H1 (cell line): Measurements from ENCODE around the gene DENND2D. TPM values are rescaled to one million over a fixed set of nuclear protein-coding genes. Genes with fewer than 3 reads are reported as not detected.

ENCODE experiments used
- CTCF ChIA-PET: fragments of 300-600 bp; sonication (Branson Sonifier 250); formaldehyde crosslinking; loops from one replicate; lab custom pipeline; 2021; ENCODE audit not compliant: partially characterized antibody; lab: Charles Lee
- POLR2A ChIA-PET: fragments of 300-600 bp; sonication (Branson Sonifier 250); formaldehyde crosslinking; loops from one replicate; lab custom pipeline; 2021; ENCODE audit warnings: inconsistent platforms; ENCODE audit not compliant: partially characterized antibody; lab: Charles Lee
- DNase-seq, 2 experiments: peaks; one replicate each; pipeline versions ENCODE4 v3.0.0 to v3.0.0-alpha.2; 2010 to 2022; ENCODE audit warnings: low spot score in 2 of 2, low read depth in 1 of 2, mixed read lengths in 1 of 2
- FAIRE-seq: peaks from 2 replicates; lab custom pipeline; 2011; peaks lifted over from hg19 to GRCh38; lab: Jason Lieb, UNC
- H2AFZ ChIP-seq: 2 replicates; pipeline ENCODE4 v1.8.1; 2012; ENCODE audit warnings: low read length, inconsistent platforms
- H2AK5ac ChIP-seq: 2 replicates; pipeline ENCODE4 v1.6.1; 2013; ENCODE audit warnings: low read depth, low read length
- H2BK120ac ChIP-seq: replicated peaks from 2 replicates; pipeline ENCODE3; 2013; ENCODE audit warnings: low read depth, low read length, inconsistent platforms
- H2BK12ac ChIP-seq: 2 replicates; pipeline ENCODE4 v1.6.1; 2013; ENCODE audit warnings: low read depth, low read length
- H2BK15ac ChIP-seq: 2 replicates; pipeline ENCODE4 v1.6.1; 2013; ENCODE audit warnings: low read length
- H2BK20ac ChIP-seq: 2 replicates; pipeline ENCODE4 v1.6.1; 2013; ENCODE audit warnings: low read length
- H2BK5ac ChIP-seq: 2 replicates; pipeline ENCODE4 v1.6.1; 2013; ENCODE audit warnings: low read depth, low read length
- H3K14ac ChIP-seq: 2 replicates; pipeline ENCODE4 v1.6.1; 2013; ENCODE audit warnings: inconsistent platforms; ENCODE audit not compliant: insufficient read length
- H3K18ac ChIP-seq: 2 replicates; pipeline ENCODE4 v1.6.1; 2013; ENCODE audit warnings: low read length; ENCODE audit errors: extremely low read depth
- H3K23ac ChIP-seq: 2 replicates; pipeline ENCODE4 v1.6.1; 2013; ENCODE audit warnings: inconsistent platforms; ENCODE audit not compliant: insufficient read length
- H3K23me2 ChIP-seq: 2 replicates; pipeline ENCODE4 v1.6.1; 2013; ENCODE audit warnings: low read depth, low read length
- H3K27ac ChIP-seq: 2 replicates; pipeline ENCODE4 v1.6.1; 2011; ENCODE audit warnings: low read depth, low read length, inconsistent platforms
- H3K27me3 ChIP-seq, 4 experiments: replicated peaks in 1 of 4; 1 replicate in 1 of 4; 2 replicates in 3 of 4; pipeline versions ENCODE4 v1.6.1 to v1.8.1; 2011 to 2013; ENCODE audit warnings: low read length in 3 of 4, mild to moderate bottlenecking in 3 of 4, inconsistent platforms in 2 of 4, mixed read lengths in 2 of 4, moderate library complexity in 1 of 4; ENCODE audit not compliant: control insufficient read depth in 3 of 4, insufficient read depth in 3 of 4; ENCODE audit errors: extremely low read depth in 1 of 4
- H3K36me3 ChIP-seq, 4 experiments: 2 replicates each; pipeline versions ENCODE4 v1.6.1 to v1.8.1; 2011 to 2013; ENCODE audit warnings: mild to moderate bottlenecking in 4 of 4, low read length in 3 of 4, moderate library complexity in 2 of 4, control low read depth in 1 of 4, inconsistent platforms in 1 of 4; ENCODE audit not compliant: insufficient read depth in 4 of 4, control insufficient read depth in 2 of 4
- H3K4ac ChIP-seq: replicated peaks from 2 replicates; pipeline ENCODE3; 2013; ENCODE audit warnings: low read length, low read depth, mixed read lengths, inconsistent platforms; ENCODE audit not compliant: insufficient read length
- H3K4me1 ChIP-seq, 4 experiments: replicated peaks in 1 of 4; 1 replicate in 1 of 4; 2 replicates in 3 of 4; pipeline versions ENCODE4 v1.6.1 to v1.8.1; 2011 to 2013; ENCODE audit warnings: low read length in 3 of 4, inconsistent platforms in 2 of 4, mixed read lengths in 1 of 4; ENCODE audit not compliant: insufficient read depth in 4 of 4, control insufficient read depth in 3 of 4
- H3K4me2 ChIP-seq, 2 experiments: 2 replicates each; pipeline versions ENCODE4 v1.6.1 to v1.8.1; 2011 to 2013; ENCODE audit warnings: low read depth in 2 of 2, low read length in 2 of 2, control low read depth in 1 of 2, inconsistent platforms in 1 of 2, mild to moderate bottlenecking in 1 of 2; ENCODE audit not compliant: insufficient read depth in 1 of 2
- H3K4me3 ChIP-seq, 4 experiments: fragments of 200-600, 300-600 bp in 1 of 4; sonication (generic), shearing (Covaris generic), sonication (Bioruptor Twin) in 1 of 4; 2 replicates each; pipeline versions ENCODE4 v1.5.1 to v1.8.1; 2011 to 2016; ENCODE audit warnings: low read length in 4 of 4, low read depth in 3 of 4, control low read depth in 2 of 4, inconsistent platforms in 2 of 4, mild to moderate bottlenecking in 2 of 4, mixed read lengths in 1 of 4, moderate library complexity in 1 of 4; ENCODE audit not compliant: insufficient read depth in 2 of 4; ENCODE audit errors: extremely low read depth in 1 of 4
- H3K56ac ChIP-seq: replicated peaks from 2 replicates; pipeline ENCODE3; 2013; ENCODE audit warnings: low read depth, mild to moderate bottlenecking, mixed read lengths, low read length, inconsistent platforms; ENCODE audit not compliant: insufficient read length
- H3K79me1 ChIP-seq: 2 replicates; pipeline ENCODE4 v1.6.1; 2013; ENCODE audit warnings: low read depth, low read length, control low read depth
- H3K79me2 ChIP-seq, 2 experiments: 2 replicates each; pipeline versions ENCODE4 v1.6.1 to v1.8.1; 2012 to 2013; ENCODE audit warnings: low read length in 2 of 2, mild to moderate bottlenecking in 2 of 2, inconsistent platforms in 1 of 2; ENCODE audit not compliant: insufficient read depth in 2 of 2, control insufficient read depth in 1 of 2
- H3K9ac ChIP-seq, 4 experiments: replicated peaks in 1 of 4; 1 replicate in 1 of 4; 2 replicates in 3 of 4; pipeline versions ENCODE4 v1.6.1 to v1.8.1; 2011 to 2013; ENCODE audit warnings: low read depth in 3 of 4, low read length in 3 of 4, control low read depth in 2 of 4, mild to moderate bottlenecking in 2 of 4, moderate library complexity in 2 of 4, inconsistent platforms in 1 of 4; ENCODE audit errors: extremely low read depth in 1 of 4
- H3K9me3 ChIP-seq, 2 experiments: 2 replicates each; pipeline versions ENCODE4 v1.6.1 to v1.8.1; 2012 to 2013; ENCODE audit warnings: mild to moderate bottlenecking in 2 of 2, moderate library complexity in 2 of 2, control low read depth in 1 of 2, inconsistent platforms in 1 of 2, low read depth in 1 of 2, low read length in 1 of 2, mixed read lengths in 1 of 2; ENCODE audit not compliant: insufficient read depth in 2 of 2
- H4K20me1 ChIP-seq, 2 experiments: replicated peaks in 1 of 2; 2 replicates each; pipeline versions ENCODE3 to v1.8.1; 2011 to 2013; ENCODE audit warnings: inconsistent platforms in 2 of 2, low read length in 2 of 2, mild to moderate bottlenecking in 1 of 2; ENCODE audit not compliant: insufficient read depth in 2 of 2, control insufficient read depth in 1 of 2
- H4K5ac ChIP-seq: 2 replicates; pipeline ENCODE4 v1.6.1; 2013; ENCODE audit warnings: low read length, low read depth, mixed read lengths, inconsistent platforms; ENCODE audit not compliant: insufficient read length
- H4K8ac ChIP-seq: 2 replicates; pipeline ENCODE4 v1.8.0; 2013; ENCODE audit warnings: mild to moderate bottlenecking, moderate library complexity, low read length, inconsistent platforms; ENCODE audit not compliant: insufficient read depth; ENCODE audit errors: extremely low read depth
- H4K91ac ChIP-seq: replicated peaks from 2 replicates; pipeline ENCODE3; 2013; ENCODE audit warnings: low read length, mixed read lengths, inconsistent platforms; ENCODE audit not compliant: insufficient read length
- CBX5 ChIP-seq: fragments of 300-800, 300-1000 bp; sonication (generic); IDR thresholded peaks from 2 replicates; pipeline ENCODE4 v1.7.1; 2016; ENCODE audit warnings: antibody characterized with exemption, low read length, low read depth
- CTBP2 ChIP-seq: IDR thresholded peaks from 2 replicates; pipeline ENCODE4 v1.7.0; 2011; ENCODE audit warnings: borderline replicate concordance, mild to moderate bottlenecking, moderate library complexity, mixed read lengths, low read length; ENCODE audit not compliant: insufficient read depth, insufficient read length
- POLR2A ChIP-seq, 2 experiments: IDR thresholded peaks; 1 replicate in 1 of 2; 2 replicates in 1 of 2; pipeline ENCODE4 v1.6.1; 2011; ENCODE audit warnings: low read depth in 2 of 2, low read length in 2 of 2, mild to moderate bottlenecking in 2 of 2; ENCODE audit errors: control extremely low read depth in 1 of 2
- SUZ12 ChIP-seq: fragments of 200-600 bp; sonication (generic); IDR thresholded peaks from 2 replicates; pipeline ENCODE4 v1.6.1; 2012; ENCODE audit warnings: mild to moderate bottlenecking, inconsistent platforms, low read length, moderate library complexity, mixed read lengths
- USF2 ChIP-seq: IDR thresholded peaks from 2 replicates; pipeline ENCODE4 v1.6.1; 2011; ENCODE audit warnings: low read length, improper control_type of control experiment
- WGBS, 2 experiments: shearing (Covaris generic) in 1 of 2; methylation state at CpG; one replicate each; pipeline versions ENCODE4 v1.1.6 to v1.1.7; 2013 to 2015; ENCODE audit warnings: low lambda C conversion rate in 2 of 2, mixed read lengths in 2 of 2, inconsistent platforms in 1 of 2, low coverage in 1 of 2, missing lambda C conversion rate in 1 of 2; ENCODE audit not compliant: insufficient replicate concordance in 2 of 2, insufficient coverage in 1 of 2, insufficient read length in 1 of 2; ENCODE audit errors: extremely low coverage in 1 of 2, missing lambda C conversion rate in 1 of 2; 5-methylcytosine and 5-hydroxymethylcytosine counted together
- polyA plus RNA-seq, 7 experiments: library from polyadenylated mRNA; depleted of rRNA in 3 of 7; stranded (reverse) in 5 of 7; unstranded in 2 of 7; fragments of >200 nt in 5 of 7; fragments of 200-250 nt in 2 of 7; gene quantifications; 1 replicate in 5 of 7; 2 replicates in 1 of 7; 4 replicates in 1 of 7; pipeline versions ENCODE4 v1.2.1 to v1.2.3, GENCODE V29; 2011 to 2013; ENCODE audit warnings: missing spikeins in 2 of 7, mixed read lengths in 2 of 7
- total RNA-seq: library from RNA; stranded (reverse); fragmentation: NEBNext Ultra II Directional; extraction: Animal tissue kit (Norgen Biotek cat#: 25700); gene quantifications from 2 replicates; pipeline ENCODE4 v1.2.1, GENCODE V29; 2021

Gene DENND2D
- total and polyA plus RNA-seq, 2 of the 8 experiments (the other 6 are each of a cell fraction or from before 2014, with no cell fraction given), result 0.58 to 1.6 TPM

GRCh38 chr1:111176678-111177077 lies 23.8 kb downstream of the DENND2D start:
- H2BK15ac ChIP-seq, result no peak overlapping the region
- FAIRE-seq, result no peak
- no peak overlapping the region for H3K9ac ChIP-seq
- no peak overlapping the region for H4K5ac ChIP-seq
- H3K36me3 ChIP-seq, result peaks cover 0 to 14% (median 0%) of the 10 kb centered on the region in 4 experiments; a peak in 1 of 8 replicates
- H3K4me2 ChIP-seq, result no peak overlapping the region
- no peak overlapping the region for H2AFZ ChIP-seq
- no peak for DNase-seq
- H3K23ac ChIP-seq, result no peak overlapping the region
- H3K56ac ChIP-seq, result no peak overlapping the region
- 84% methylated on average over 1 of the region's 1 CpG; no CpG with 5 or more reads in 1 of the 2 experiments for WGBS, 2 experiments
- H4K20me1 ChIP-seq, result peaks cover 0 to 2% of the 10 kb centered on the region in 2 experiments
- no peak overlapping the region for H4K91ac ChIP-seq
- no peak overlapping the region for H3K4ac ChIP-seq
- no peak overlapping the region for H2BK5ac ChIP-seq
- ChIA-PET POLR2A (no interaction called here), CTCF (no interaction called here)
- H3K27ac ChIP-seq, result no peak overlapping the region
- no peak overlapping the region for H3K14ac ChIP-seq
- H3K9me3 ChIP-seq, result no peaks in the 10 kb centered on the region
- H3K18ac ChIP-seq, result no peak overlapping the region
- no peak overlapping the region for H2BK120ac ChIP-seq
- H3K4me1 ChIP-seq, result no peaks in the 10 kb centered on the region
- H3K4me3 ChIP-seq, result no peak overlapping the region
- H3K79me1 ChIP-seq, result no peaks in the 10 kb centered on the region
- H2BK12ac ChIP-seq, result no peak overlapping the region
- no peaks in the 10 kb centered on the region for H3K27me3 ChIP-seq
- H3K23me2 ChIP-seq, result no peaks in the 10 kb centered on the region
- no peak overlapping the region for H2BK20ac ChIP-seq
- H2AK5ac ChIP-seq, result no peak overlapping the region
- H4K8ac ChIP-seq, result no peak overlapping the region
- no peaks in the 10 kb centered on the region for H3K79me2 ChIP-seq
- TF ChIP-seq CTBP2 (no peak), POLR2A (IDR thresholded peaks at IDR 0.05; ENCODE audit: control extremely low read depth in 1 of 2, low read depth in 2 of 2, low read length in 2 of 2) (no peak), CBX5 (no peak), USF2 (no peak), SUZ12 (no peak)
